A549 (cell line): Measurements from ENCODE around the gene TMPRSS9. TPM values are rescaled to one million over a fixed set of nuclear protein-coding genes. Genes with fewer than 3 reads are reported as not detected.
"Not testable (repeated sequence)": the region's sequence is repeated elsewhere in the genome, so short reads cannot be mapped to it uniquely, and the experiment has no call there.

Experiments
- ATAC-seq, 2 experiments: fragments of 200-7000 bp in 1 of 2; fragments of >200 bp in 1 of 2; cut with Nextera tagmentation in 1 of 2; cut with Tn5 transposase in 1 of 2; 3 replicates each; pipeline versions ENCODE4 v1.8.0 to v1.9.1; 2018 to 2020; ENCODE audit warnings: mild to moderate bottlenecking in 1 of 2, moderate library complexity in 1 of 2
- CTCF ChIA-PET: fragments of 300-600 bp; sonication (Branson Sonifier 250); formaldehyde crosslinking; extraction: SDS; loops from one replicate; lab custom pipeline; 2021; ENCODE audit warnings: antibody characterized with exemption, inconsistent platforms; lab: Yijun Ruan, JAX
- POLR2A ChIA-PET: fragments of 350-600 bp; formaldehyde crosslinking; extraction: SDS; loops from one replicate; lab custom pipeline; 2021; ENCODE audit warnings: antibody characterized with exemption, inconsistent platforms; lab: Yijun Ruan, JAX
- DNase-seq, 2 experiments: peaks; one replicate each; pipeline versions ENCODE4 v3.0.0 to v3.0.0-alpha.2; 2011 to 2016; ENCODE audit warnings: low read depth in 1 of 2, low spot score in 1 of 2
- FAIRE-seq: peaks from 2 replicates; lab custom pipeline; 2011; peaks lifted over from hg19 to GRCh38; lab: Jason Lieb, UNC
- H3K27ac ChIP-seq, 2 experiments: fragments of >200 bp; sonication (Bioruptor Twin); formaldehyde crosslinking; 3 replicates each; pipeline ENCODE4 v1.5.1; 2016 to 2017
- H3K4me1 ChIP-seq: fragments of >200 bp; sonication (Bioruptor Twin); formaldehyde crosslinking; 3 replicates; pipeline ENCODE4 v1.6.1; 2016
- H3K4me2 ChIP-seq: fragments of >200 bp; sonication (Bioruptor Twin); formaldehyde crosslinking; 3 replicates; pipeline ENCODE4 v1.6.1; 2016
- H3K4me3 ChIP-seq: fragments of >200 bp; sonication (Bioruptor Twin); formaldehyde crosslinking; 3 replicates; pipeline ENCODE4 v1.5.1; 2016
- H3K9me3 ChIP-seq: fragments of >200 bp; sonication (Bioruptor Twin); formaldehyde crosslinking; 3 replicates; pipeline ENCODE4 v1.6.1; 2016
- BHLHE40 ChIP-seq: IDR thresholded peaks from 2 replicates; pipeline ENCODE4 v1.6.1; 2012; ENCODE audit warnings: low read depth, low read length, inconsistent platforms
- CHD2 ChIP-seq: fragments of 150-350 bp; IDR thresholded peaks from 2 replicates; pipeline ENCODE4 v1.6.1; 2014; ENCODE audit warnings: low read length; ENCODE audit not compliant: partially characterized antibody
- FOSL2 ChIP-seq, 2 experiments: fragments of 450-650 bp in 1 of 2; fragments of >200 bp in 1 of 2; sonication (Bioruptor Twin) in 1 of 2; formaldehyde crosslinking; IDR thresholded peaks; 2 replicates each; pipeline versions ENCODE4 v1.5.0 to v1.6.1; 2016 to 2020; ENCODE audit warnings: mild to moderate bottlenecking in 1 of 2, moderate library complexity in 1 of 2
- HES2 ChIP-seq: fragments of >200 bp; sonication (Bioruptor Twin); formaldehyde crosslinking; IDR thresholded peaks from 2 replicates; pipeline ENCODE4 v1.6.1; 2016
- JUNB ChIP-seq: fragments of >200 bp; sonication (Bioruptor Twin); formaldehyde crosslinking; IDR thresholded peaks from 2 replicates; pipeline ENCODE4 v1.6.1; 2016
- KDM1A ChIP-seq: fragments of 200-600 bp; sonication (generic); IDR thresholded peaks from 2 replicates; pipeline ENCODE4 v1.6.1; 2016; ENCODE audit warnings: low read depth, mild to moderate bottlenecking
- MAFK ChIP-seq: fragments of 450-650 bp; IDR thresholded peaks from 2 replicates; pipeline ENCODE4 v1.6.1; 2014; ENCODE audit not compliant: partially characterized antibody
- MAZ ChIP-seq: fragments of 150-350 bp; IDR thresholded peaks from 2 replicates; pipeline ENCODE4 v1.6.1; 2014; ENCODE audit warnings: antibody characterized with exemption, low read depth, low read length, borderline replicate concordance
- NFE2L2 ChIP-seq: fragments of 150-350 bp; conservative IDR thresholded peaks from 2 replicates; pipeline ENCODE4 v1.6.1; 2014; ENCODE audit warnings: low read length
- RFX5 ChIP-seq: fragments of 450-650 bp; IDR thresholded peaks from 2 replicates; pipeline ENCODE4 v1.7.1; 2014; ENCODE audit warnings: antibody characterized with exemption, mild to moderate bottlenecking, moderate library complexity
- SMC3 ChIP-seq: fragments of >200 bp; sonication (Bioruptor Twin); formaldehyde crosslinking; IDR thresholded peaks from 3 replicates; pipeline ENCODE4 v1.6.1; 2018; ENCODE audit warnings: inconsistent platforms
- TFCP2L1 ChIP-seq: fragments of 250-450 bp; sonication (Bioruptor Pico); IDR thresholded peaks from 2 replicates; pipeline ENCODE4 v1.5.0; 2021; ENCODE audit warnings: mild to moderate bottlenecking
- ZFP36 ChIP-seq: fragments of 450-650 bp; IDR thresholded peaks from 2 replicates; pipeline ENCODE4 v1.6.1; 2014; ENCODE audit warnings: borderline replicate concordance; ENCODE audit not compliant: partially characterized antibody
- ZNF302 ChIP-seq: fragments of 250-450 bp; sonication (Bioruptor Pico); IDR thresholded peaks from 2 replicates; pipeline ENCODE4 v1.9.0; 2021; ENCODE audit warnings: inconsistent platforms, mild to moderate bottlenecking, moderate library complexity
- WGBS: methylation state at CpG from one replicate; pipeline ENCODE4 v1.1.6; 2017; ENCODE audit errors: missing lambda C conversion rate; 5-methylcytosine and 5-hydroxymethylcytosine counted together
- polyA plus RNA-seq, 4 experiments: library from polyadenylated mRNA; depleted of rRNA in 3 of 4; stranded (reverse); fragments of >200 nt; fragmentation: RNase III in 1 of 4; extraction: RNeasy Plus Mini Kit Qiagen cat#74134 plus additional on column Dnase treatment in 1 of 4; gene quantifications; 2 replicates in 3 of 4; 3 replicates in 1 of 4; pipeline ENCODE4 v1.2.3, GENCODE V29; 2011 to 2017
- TF ChIP-seq, protein P1 (sequence below): fragments of 200-600 bp; sonication (generic); IDR thresholded peaks from 2 replicates; pipeline ENCODE4 v1.6.1; 2016; ENCODE audit warnings: antibody characterized with exemption, mild to moderate bottlenecking, moderate library complexity
- TF ChIP-seq, protein P2 (sequence below): IDR thresholded peaks from 2 replicates; pipeline ENCODE4 v1.6.1; 2012
- TF ChIP-seq, protein P3 (sequence below): fragments of >200 bp; sonication (Bioruptor Twin); formaldehyde crosslinking; IDR thresholded peaks from 3 replicates; pipeline ENCODE4 v1.5.1; 2016
- TF ChIP-seq, protein P4 (sequence below): fragments of 150-350 bp; IDR thresholded peaks from 2 replicates; pipeline ENCODE4 v1.6.1; 2014; ENCODE audit warnings: low read depth, mild to moderate bottlenecking, low read length
- TF ChIP-seq, protein P5 (sequence below): IDR thresholded peaks from 2 replicates; pipeline ENCODE4 v1.6.1; 2012; ENCODE audit warnings: low read depth, borderline replicate concordance

TMPRSS9 gene
- polyA plus RNA-seq, 2 of the 4 experiments (the other 2 are of a cell fraction) = 0.01 TPM; not detected in 1

DNA sequence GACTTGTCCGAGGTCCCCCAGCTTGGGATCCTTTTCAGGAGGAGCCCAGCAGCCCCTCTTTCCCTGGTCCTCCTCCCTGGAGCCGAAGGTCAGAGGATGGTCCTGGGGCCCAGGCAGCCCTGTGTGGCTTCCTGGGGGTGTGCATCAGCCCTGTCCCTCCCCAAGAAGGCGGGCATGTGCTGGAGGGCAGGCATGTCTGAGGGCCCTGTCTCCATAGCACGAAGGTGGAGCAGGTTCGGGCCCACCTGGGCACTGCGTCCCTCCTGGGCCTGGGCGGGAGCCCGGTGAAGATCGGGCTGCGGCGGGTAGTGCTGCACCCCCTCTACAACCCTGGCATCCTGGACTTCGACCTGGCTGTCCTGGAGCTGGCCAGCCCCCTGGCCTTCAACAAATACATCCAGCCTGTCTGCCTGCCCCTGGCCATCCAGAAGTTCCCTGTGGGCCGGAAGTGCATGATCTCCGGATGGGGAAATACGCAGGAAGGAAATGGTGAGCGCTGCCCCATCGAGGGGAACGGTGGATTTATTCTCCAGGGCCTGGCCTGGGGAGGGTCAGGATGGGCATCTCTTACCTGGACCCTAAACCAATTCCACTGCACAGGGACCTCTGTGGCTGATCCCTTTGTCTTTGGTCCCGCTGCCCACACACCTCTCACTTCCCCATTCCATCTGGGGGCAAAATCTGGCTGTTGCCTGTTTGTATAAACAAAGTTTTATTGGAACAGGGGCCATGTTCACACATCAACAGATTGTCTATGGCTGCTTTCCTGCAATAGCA lies 56.4 kb downstream of the TMPRSS9 start:
- FAIRE-seq = no peak
- 97% methylated on average over 9 of the region's 19 CpGs for WGBS
- H3K27ac ChIP-seq = no peak overlapping the region
- TF ChIP-seq, protein P1, sequence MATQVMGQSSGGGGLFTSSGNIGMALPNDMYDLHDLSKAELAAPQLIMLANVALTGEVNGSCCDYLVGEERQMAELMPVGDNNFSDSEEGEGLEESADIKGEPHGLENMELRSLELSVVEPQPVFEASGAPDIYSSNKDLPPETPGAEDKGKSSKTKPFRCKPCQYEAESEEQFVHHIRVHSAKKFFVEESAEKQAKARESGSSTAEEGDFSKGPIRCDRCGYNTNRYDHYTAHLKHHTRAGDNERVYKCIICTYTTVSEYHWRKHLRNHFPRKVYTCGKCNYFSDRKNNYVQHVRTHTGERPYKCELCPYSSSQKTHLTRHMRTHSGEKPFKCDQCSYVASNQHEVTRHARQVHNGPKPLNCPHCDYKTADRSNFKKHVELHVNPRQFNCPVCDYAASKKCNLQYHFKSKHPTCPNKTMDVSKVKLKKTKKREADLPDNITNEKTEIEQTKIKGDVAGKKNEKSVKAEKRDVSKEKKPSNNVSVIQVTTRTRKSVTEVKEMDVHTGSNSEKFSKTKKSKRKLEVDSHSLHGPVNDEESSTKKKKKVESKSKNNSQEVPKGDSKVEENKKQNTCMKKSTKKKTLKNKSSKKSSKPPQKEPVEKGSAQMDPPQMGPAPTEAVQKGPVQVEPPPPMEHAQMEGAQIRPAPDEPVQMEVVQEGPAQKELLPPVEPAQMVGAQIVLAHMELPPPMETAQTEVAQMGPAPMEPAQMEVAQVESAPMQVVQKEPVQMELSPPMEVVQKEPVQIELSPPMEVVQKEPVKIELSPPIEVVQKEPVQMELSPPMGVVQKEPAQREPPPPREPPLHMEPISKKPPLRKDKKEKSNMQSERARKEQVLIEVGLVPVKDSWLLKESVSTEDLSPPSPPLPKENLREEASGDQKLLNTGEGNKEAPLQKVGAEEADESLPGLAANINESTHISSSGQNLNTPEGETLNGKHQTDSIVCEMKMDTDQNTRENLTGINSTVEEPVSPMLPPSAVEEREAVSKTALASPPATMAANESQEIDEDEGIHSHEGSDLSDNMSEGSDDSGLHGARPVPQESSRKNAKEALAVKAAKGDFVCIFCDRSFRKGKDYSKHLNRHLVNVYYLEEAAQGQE = no peak
- TF ChIP-seq NFE2L2 (no peak), ZNF302 (CRISPR knock-in tag) (no peak), RFX5 (no peak), KDM1A (no peak), BHLHE40 (no peak), HES2 (no peak), SMC3 (no peak), MAZ (no peak), MAFK (no peak), FOSL2 (IDR thresholded peaks at IDR 0.05) (no peak), FOSL2 (CRISPR knock-in tag; IDR thresholded peaks at IDR 0.05) (no peak), TFCP2L1 (CRISPR knock-in tag) (no peak)
- TF ChIP-seq, protein P2, sequence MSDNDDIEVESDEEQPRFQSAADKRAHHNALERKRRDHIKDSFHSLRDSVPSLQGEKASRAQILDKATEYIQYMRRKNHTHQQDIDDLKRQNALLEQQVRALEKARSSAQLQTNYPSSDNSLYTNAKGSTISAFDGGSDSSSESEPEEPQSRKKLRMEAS = no peak
- TF ChIP-seq, protein P3, sequence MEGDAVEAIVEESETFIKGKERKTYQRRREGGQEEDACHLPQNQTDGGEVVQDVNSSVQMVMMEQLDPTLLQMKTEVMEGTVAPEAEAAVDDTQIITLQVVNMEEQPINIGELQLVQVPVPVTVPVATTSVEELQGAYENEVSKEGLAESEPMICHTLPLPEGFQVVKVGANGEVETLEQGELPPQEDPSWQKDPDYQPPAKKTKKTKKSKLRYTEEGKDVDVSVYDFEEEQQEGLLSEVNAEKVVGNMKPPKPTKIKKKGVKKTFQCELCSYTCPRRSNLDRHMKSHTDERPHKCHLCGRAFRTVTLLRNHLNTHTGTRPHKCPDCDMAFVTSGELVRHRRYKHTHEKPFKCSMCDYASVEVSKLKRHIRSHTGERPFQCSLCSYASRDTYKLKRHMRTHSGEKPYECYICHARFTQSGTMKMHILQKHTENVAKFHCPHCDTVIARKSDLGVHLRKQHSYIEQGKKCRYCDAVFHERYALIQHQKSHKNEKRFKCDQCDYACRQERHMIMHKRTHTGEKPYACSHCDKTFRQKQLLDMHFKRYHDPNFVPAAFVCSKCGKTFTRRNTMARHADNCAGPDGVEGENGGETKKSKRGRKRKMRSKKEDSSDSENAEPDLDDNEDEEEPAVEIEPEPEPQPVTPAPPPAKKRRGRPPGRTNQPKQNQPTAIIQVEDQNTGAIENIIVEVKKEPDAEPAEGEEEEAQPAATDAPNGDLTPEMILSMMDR = no peak
- ChIA-PET CTCF (interaction anchor here (0.9 to 1.0 kb wide), 2 partner anchors 197 to 221 kb away, joined by 3 to 5 read pairs; no protein-coding TSS in a partner anchor), POLR2A (no interaction called here)
- H3K4me3 ChIP-seq = no peak overlapping the region
- DNase-seq = no peak
- H3K9me3 ChIP-seq = no peaks in the 10 kb centered on the region
- H3K4me1 ChIP-seq = no peaks in the 10 kb centered on the region
- peak; percentile 32 to 36; a peak in 5 of 6 replicates for ATAC-seq
- no peak overlapping the region for H3K4me2 ChIP-seq

- H3K4me1 ChIP-seq, H3K4me3 ChIP-seq, POLR2A ChIA-PET, CTCF ChIA-PET, H3K27ac ChIP-seq, H3K4me2 ChIP-seq, H3K9me3 ChIP-seq, FAIRE-seq, DNase-seq: not testable (repeated sequence)
- WGBS = 94% methylated on average over 8 of the region's 8 CpGs
- ATAC-seq = 0 out of 6 replicates have a peak, but pooled peaks of 1 of the 2 experiments have one; percentile 20
Measured at GRCh38 chr19:2417436-2417835, 57.4 kb downstream of the TMPRSS9 start.

DNA sequence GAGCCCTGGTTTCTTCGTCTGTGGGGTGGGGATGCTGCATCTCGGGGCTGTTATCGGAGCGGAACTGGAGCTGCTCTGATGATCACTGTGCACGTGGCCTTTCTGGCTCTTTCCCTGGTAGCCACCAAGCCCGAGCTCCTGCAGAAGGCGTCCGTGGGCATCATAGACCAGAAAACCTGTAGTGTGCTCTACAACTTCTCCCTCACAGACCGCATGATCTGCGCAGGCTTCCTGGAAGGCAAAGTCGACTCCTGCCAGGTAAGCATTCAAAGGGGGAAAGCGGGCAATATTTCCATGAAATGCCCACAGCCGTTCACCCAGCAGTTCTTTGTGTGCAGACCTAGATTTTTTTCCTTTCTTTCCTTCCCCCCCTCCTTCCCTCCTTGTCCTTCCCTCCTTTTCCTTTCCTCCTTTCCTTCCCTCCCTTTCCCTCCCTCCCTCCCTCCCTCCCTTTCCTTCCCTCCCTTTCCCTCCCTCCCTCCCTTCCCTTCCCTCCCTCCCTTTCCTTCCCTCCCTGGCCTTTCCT lies 57.9 kb downstream of the TMPRSS9 start:
- ChIA-PET POLR2A (no interaction called here), CTCF (no interaction called here)
- DNase-seq (no peak), FAIRE-seq (no peak), ATAC-seq (peak in 1 of 2 experiments; percentile 10; a peak in 1 of 6 replicates)
- Histone ChIP-seq H3K9me3 (no peaks in the 10 kb centered on the region), H3K4me3 (no peak overlapping the region), H3K4me1 (no peaks in the 10 kb centered on the region), H3K27ac (no peak overlapping the region), H3K4me2 (no peak overlapping the region)
- WGBS = 89% methylated on average over 13 of the region's 13 CpGs
- TF ChIP-seq, protein P4, sequence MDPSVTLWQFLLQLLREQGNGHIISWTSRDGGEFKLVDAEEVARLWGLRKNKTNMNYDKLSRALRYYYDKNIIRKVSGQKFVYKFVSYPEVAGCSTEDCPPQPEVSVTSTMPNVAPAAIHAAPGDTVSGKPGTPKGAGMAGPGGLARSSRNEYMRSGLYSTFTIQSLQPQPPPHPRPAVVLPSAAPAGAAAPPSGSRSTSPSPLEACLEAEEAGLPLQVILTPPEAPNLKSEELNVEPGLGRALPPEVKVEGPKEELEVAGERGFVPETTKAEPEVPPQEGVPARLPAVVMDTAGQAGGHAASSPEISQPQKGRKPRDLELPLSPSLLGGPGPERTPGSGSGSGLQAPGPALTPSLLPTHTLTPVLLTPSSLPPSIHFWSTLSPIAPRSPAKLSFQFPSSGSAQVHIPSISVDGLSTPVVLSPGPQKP = no peak
- TF ChIP-seq MAZ (no peak), ZNF302 (CRISPR knock-in tag) (no peak), JUNB (no peak), CHD2 (no peak), ZFP36 (no peak)
- TF ChIP-seq, protein P5, sequence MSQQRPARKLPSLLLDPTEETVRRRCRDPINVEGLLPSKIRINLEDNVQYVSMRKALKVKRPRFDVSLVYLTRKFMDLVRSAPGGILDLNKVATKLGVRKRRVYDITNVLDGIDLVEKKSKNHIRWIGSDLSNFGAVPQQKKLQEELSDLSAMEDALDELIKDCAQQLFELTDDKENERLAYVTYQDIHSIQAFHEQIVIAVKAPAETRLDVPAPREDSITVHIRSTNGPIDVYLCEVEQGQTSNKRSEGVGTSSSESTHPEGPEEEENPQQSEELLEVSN = no peak
- TF ChIP-seq, protein P1 = no peak
